ENCODE results near the gene TMEM156. TPM values are rescaled to one million over a fixed set of nuclear protein-coding genes. Genes with fewer than 3 reads are reported as not detected.

Gene TMEM156
- total RNA-seq, 1 donor from 2014 or later: under 0.01 TPM

GRCh38 chr4:38920677-38921076 is 111.5 kb downstream of the TMEM156 start:
- Histone ChIP-seq H3K36me3 (ENCODE audit: control insufficient read depth in 3 of 3, insufficient read depth in 3 of 3, low read length in 3 of 3) (peaks cover 16 to 39% (median 35%) of the 10 kb centered on the region in 3 donors), H3K9me3 (ENCODE audit: control insufficient read depth in 3 of 3, low read length in 3 of 3) (no peaks in the 10 kb centered on the region)

GRCh38 chr4:38920186-38920585 is 112.0 kb downstream of the TMEM156 start:
- Histone ChIP-seq H3K4me3 (ENCODE audit: low read length in 3 of 3) (no peak overlapping the region), H3K27me3 (ENCODE audit: control insufficient read depth in 3 of 3, insufficient read depth in 3 of 3, low read length in 3 of 3) (no peaks in the 10 kb centered on the region), H3K36me3 (ENCODE audit: control insufficient read depth in 3 of 3, insufficient read depth in 3 of 3, low read length in 3 of 3) (peaks cover 19 to 44% (median 39%) of the 10 kb centered on the region in 3 donors), H3K27ac (ENCODE audit: low read depth, low read length) (no peak overlapping the region), H3K9me3 (ENCODE audit: control insufficient read depth in 3 of 3, low read length in 3 of 3) (no peaks in the 10 kb centered on the region), H3K9ac (ENCODE audit: low read depth in 1 of 3, low read length in 3 of 3) (no peak overlapping the region), H3K4me1 (ENCODE audit: control insufficient read depth in 3 of 3, insufficient read depth in 3 of 3, low read length in 3 of 3) (no peaks in the 10 kb centered on the region)

More at GRCh38 chr4:38920677-38921076, 111.5 kb downstream of the TMEM156 start:
- no peak overlapping the region for H3K4me3 ChIP-seq (ENCODE audit: low read length in 3 of 3)
- H3K9ac ChIP-seq (ENCODE audit: low read depth in 1 of 3, low read length in 3 of 3): no peak overlapping the region
- H3K4me1 ChIP-seq (ENCODE audit: control insufficient read depth in 3 of 3, insufficient read depth in 3 of 3, low read length in 3 of 3): no peaks in the 10 kb centered on the region
- no peaks in the 10 kb centered on the region for H3K27me3 ChIP-seq (ENCODE audit: control insufficient read depth in 3 of 3, insufficient read depth in 3 of 3, low read length in 3 of 3)
- H3K27ac ChIP-seq (ENCODE audit: low read depth, low read length): no peak overlapping the region

GRCh38 chr4:38919494-38919893 is 112.7 kb downstream of the TMEM156 start:
- H3K9me3 ChIP-seq (ENCODE audit: control insufficient read depth in 3 of 3, low read length in 3 of 3): no peaks in the 10 kb centered on the region
- no peak overlapping the region for H3K4me3 ChIP-seq (ENCODE audit: low read length in 3 of 3)
- H3K9ac ChIP-seq (ENCODE audit: low read depth in 1 of 3, low read length in 3 of 3): no peak overlapping the region
- H3K27me3 ChIP-seq (ENCODE audit: control insufficient read depth in 3 of 3, insufficient read depth in 3 of 3, low read length in 3 of 3): no peaks in the 10 kb centered on the region
- peaks cover 24 to 49% (median 44%) of the 10 kb centered on the region in 3 donors for H3K36me3 ChIP-seq (ENCODE audit: control insufficient read depth in 3 of 3, insufficient read depth in 3 of 3, low read length in 3 of 3)
- H3K4me1 ChIP-seq (ENCODE audit: control insufficient read depth in 3 of 3, insufficient read depth in 3 of 3, low read length in 3 of 3): no peaks in the 10 kb centered on the region
- no peak overlapping the region for H3K27ac ChIP-seq (ENCODE audit: low read depth, low read length)

GRCh38 chr4:38917481-38918025 is 114.7 kb downstream of the TMEM156 start:
- H3K9ac ChIP-seq (ENCODE audit: low read depth in 1 of 3, low read length in 3 of 3): no peak overlapping the region
- H3K4me3 ChIP-seq (ENCODE audit: low read length in 3 of 3): no peak overlapping the region
- no peaks in the 10 kb centered on the region for H3K27me3 ChIP-seq (ENCODE audit: control insufficient read depth in 3 of 3, insufficient read depth in 3 of 3, low read length in 3 of 3)
- H3K27ac ChIP-seq (ENCODE audit: low read depth, low read length): no peak overlapping the region
- peaks cover 24 to 45% (median 44%) of the 10 kb centered on the region in 3 donors for H3K36me3 ChIP-seq (ENCODE audit: control insufficient read depth in 3 of 3, insufficient read depth in 3 of 3, low read length in 3 of 3)
- no peaks in the 10 kb centered on the region for H3K4me1 ChIP-seq (ENCODE audit: control insufficient read depth in 3 of 3, insufficient read depth in 3 of 3, low read length in 3 of 3)
- H3K9me3 ChIP-seq (ENCODE audit: control insufficient read depth in 3 of 3, low read length in 3 of 3): no peaks in the 10 kb centered on the region

Other genes starting within 250 kb of the TMEM156 start
- 0.52 TPM for gene TLR10, start 249.4 kb downstream of the TMEM156 start, total RNA-seq
- gene TLR1, start 227.6 kb downstream of the TMEM156 start, total RNA-seq: 6.3 TPM
- gene TLR6, start 175.6 kb downstream of the TMEM156 start, total RNA-seq: 1.0 TPM
- 57.4 TPM for gene FAM114A1, start 164.6 kb downstream of the TMEM156 start, total RNA-seq
- 15.1 TPM for gene KLHL5, start 29.8 kb upstream of the TMEM156 start, total RNA-seq
- gene WDR19, start 150.1 kb upstream of the TMEM156 start, total RNA-seq: 17.2 TPM

Data from skeletal muscle tissue (tissue), 4 donors.